Testis (tissue), 3 donors: ENCODE results near the gene ANO1. TPM values are rescaled to one million over a fixed set of nuclear protein-coding genes. Genes with fewer than 3 reads are reported as not detected.

ENCODE experiments used
- DNase-seq: peaks from one replicate; pipeline ENCODE4 v3.0.0-alpha.2; 2019
- H3K27ac ChIP-seq, 2 donors: fragments of 200-600 bp; sonication (generic); one replicate each; pipeline ENCODE4 v1.5.1; 2019
- H3K27me3 ChIP-seq: fragments of 200-600 bp; sonication (generic); one replicate; pipeline ENCODE4 v1.5.1; 2019
- H3K36me3 ChIP-seq: fragments of 200-600 bp; sonication (generic); one replicate; pipeline ENCODE4 v1.5.1; 2017; ENCODE audit warnings: low read depth; ENCODE audit errors: missing control alignments
- H3K4me1 ChIP-seq: fragments of 200-600 bp; sonication (generic); one replicate; pipeline ENCODE4 v1.5.1; 2019
- H3K4me3 ChIP-seq, 2 donors: fragments of 200-600 bp; sonication (generic); one replicate each; pipeline ENCODE4 v1.5.1; 2017 to 2019
- H3K9me3 ChIP-seq: fragments of 200-600 bp; sonication (generic); one replicate; pipeline ENCODE4 v1.5.1; 2017
- CTCF ChIP-seq, 3 experiments: fragments of 450-650 bp in 2 of 3; fragments of 200-600 bp in 1 of 3; sonication (generic) in 1 of 3; IDR thresholded peaks; one replicate each; pipeline ENCODE4 v1.5.1; 2016 to 2019; ENCODE audit warnings: antibody characterized with exemption in 3 of 3, mild to moderate bottlenecking in 2 of 3, moderate library complexity in 1 of 3
- POLR2A ChIP-seq: fragments of 450-650 bp; IDR thresholded peaks from one replicate; pipeline ENCODE4 v1.6.1; 2017; ENCODE audit warnings: antibody characterized with exemption, mild to moderate bottlenecking, moderate library complexity
- WGBS, 2 donors: methylation state at CpG; one replicate each; pipeline ENCODE4 v1.1.5; 2018; 5-methylcytosine and 5-hydroxymethylcytosine counted together
- intact Hi-C: fragments of 100-400 bp; cut with DNase I; formaldehyde crosslinking; loops from one replicate; pipeline ENCODE4 v1.15.1; 2023; ENCODE audit warnings: low total_unique reads
- polyA plus RNA-seq: library from polyadenylated mRNA; stranded (reverse); fragments of 350-450 nt; fragmentation: Illumina TruSeq; extraction: RNeasy Lipid Tissue Mini Kit (QIAGEN cat#74804); gene quantifications from one replicate; pipeline ENCODE4 v1.2.3, GENCODE V29; 2014; ENCODE audit warnings: low read depth, low replicate concordance; ENCODE audit not compliant: insufficient read depth
- small RNA-seq, 2 donors: library from RNA; depleted of rRNA; stranded (forward); fragments of <200 nt; gene quantifications; one replicate each; pipeline ENCODE3, GENCODE V24; 2016
- total RNA-seq, 2 donors: library from RNA; depleted of rRNA; stranded (reverse); fragments of >200 nt; gene quantifications; one replicate each; pipeline ENCODE4 v1.2.3, GENCODE V29; 2016

The ANO1 gene
- total and polyA plus RNA-seq, 3 donors from 2014 or later = 10.3 to 42.7 (median 25.4) TPM

GRCh38 chr11:70230840-70231710 is 153.0 kb downstream of the ANO1 start:
- 79 to 86% methylated on average over 5 to 22 of the region's 22 CpGs for WGBS, 2 donors
- TF ChIP-seq POLR2A (no peak), CTCF (IDR thresholded peaks at IDR 0.05) (no peak)
- intact Hi-C loops = no loop called here
- no peaks in the 10 kb centered on the region for H3K4me1 ChIP-seq
- no peaks in the 10 kb centered on the region for H3K9me3 ChIP-seq
- no peaks in the 10 kb centered on the region for H3K27me3 ChIP-seq
- H3K36me3 ChIP-seq = no peaks in the 10 kb centered on the region
- DNase-seq = no peak
- no peak overlapping the region for H3K4me3 ChIP-seq
- no peak overlapping the region for H3K27ac ChIP-seq

GRCh38 chr11:70233034-70233433 is 154.9 kb downstream of the ANO1 start:
- H3K9me3 ChIP-seq = no peaks in the 10 kb centered on the region
- no peak overlapping the region for H3K27ac ChIP-seq
- intact Hi-C loops = no loop called here
- no peaks in the 10 kb centered on the region for H3K36me3 ChIP-seq
- no peaks in the 10 kb centered on the region for H3K27me3 ChIP-seq
- H3K4me3 ChIP-seq = no peak overlapping the region
- no peak for DNase-seq
- TF ChIP-seq CTCF (IDR thresholded peaks at IDR 0.05) = no peak
- TF ChIP-seq POLR2A = no peak
- H3K4me1 ChIP-seq = no peaks in the 10 kb centered on the region

GRCh38 chr11:70233511-70233934 is 155.4 kb downstream of the ANO1 start:
- TF ChIP-seq POLR2A = no peak
- no peak for TF ChIP-seq CTCF (IDR thresholded peaks at IDR 0.05)
- no peak for DNase-seq

GRCh38 chr11:70233962-70234361 is 155.8 kb downstream of the ANO1 start:
- Histone ChIP-seq H3K4me1 (no peaks in the 10 kb centered on the region), H3K4me3 (no peak overlapping the region), H3K27me3 (no peaks in the 10 kb centered on the region), H3K27ac (no peak overlapping the region), H3K9me3 (no peaks in the 10 kb centered on the region), H3K36me3 (no peaks in the 10 kb centered on the region)
- intact Hi-C loops = no loop called here
- no peak for TF ChIP-seq CTCF (IDR thresholded peaks at IDR 0.05)
- no peak for TF ChIP-seq POLR2A
- DNase-seq = no peak
- 90 to 93% methylated on average over 6 to 9 of the region's 9 CpGs for WGBS, 2 donors

More at GRCh38 chr11:70233511-70233934, 155.4 kb downstream of the ANO1 start:
- no peaks in the 10 kb centered on the region for H3K4me1 ChIP-seq
- 86 to 93% methylated on average over 9 to 11 of the region's 11 CpGs for WGBS, 2 donors
- H3K27me3 ChIP-seq = no peaks in the 10 kb centered on the region
- no peaks in the 10 kb centered on the region for H3K9me3 ChIP-seq
- intact Hi-C loops = no loop called here
- H3K36me3 ChIP-seq = no peaks in the 10 kb centered on the region
- H3K27ac ChIP-seq = no peak overlapping the region
- no peak overlapping the region for H3K4me3 ChIP-seq

Small RNA genes lying within 50 kb of the gene (small RNA-seq; reads per million reads assigned to genes)
- gene RNU6-1175P = 0 reads per million in 2 donors

Other genes with a start within 250 kb of the ANO1 start
- gene FADD, start 125.0 kb downstream of the ANO1 start, total RNA-seq = 10 to 100 TPM; 20.6 TPM
- 16.8 TPM for gene FADD, start 125.0 kb downstream of the ANO1 start, polyA plus RNA-seq
- gene PPFIA1, start 192.4 kb downstream of the ANO1 start, total RNA-seq = 100 to 1,000 TPM; 125 to 144 TPM
- 110 TPM for gene PPFIA1, start 192.4 kb downstream of the ANO1 start, polyA plus RNA-seq